SK-N-SH (cell line): ENCODE measurements around the gene FAM240A.

Experiments
- CTCF ChIP-seq: fragments of 200-600 bp; sonication (generic); IDR thresholded peaks from 2 replicates; pipeline ENCODE4 v1.6.1; 2017; ENCODE audit warnings: antibody characterized with exemption, mild to moderate bottlenecking, moderate library complexity
- FOXM1 ChIP-seq: IDR thresholded peaks from 2 replicates; pipeline ENCODE4 v1.4.0; 2012; ENCODE audit warnings: low read depth, mild to moderate bottlenecking
- JUND ChIP-seq: IDR thresholded peaks from 2 replicates; pipeline ENCODE4 v1.4.0; 2012
- POLR2AphosphoS5 ChIP-seq: IDR thresholded peaks from 2 replicates; pipeline ENCODE4 v1.6.1; 2012; ENCODE audit warnings: low read depth, low read length
- REST ChIP-seq: IDR thresholded peaks from 2 replicates; pipeline ENCODE4 v1.6.1; 2012; ENCODE audit warnings: mild to moderate bottlenecking, low read depth, low read length, moderate library complexity
- TCF12 ChIP-seq: IDR thresholded peaks from 2 replicates; pipeline ENCODE4 v1.4.0; 2012

GRCh38 chr3:46639221-46639620 is 26.9 kb downstream of the FAM240A start:
- TF ChIP-seq POLR2AphosphoS5 (no peak), FOXM1 (no peak), JUND (no peak), TCF12 (no peak), CTCF (no peak), REST (no peak)
